ENCODE results near the gene CCBE1. TPM values are rescaled to one million over a fixed set of nuclear protein-coding genes. Genes with fewer than 3 reads are reported as not detected.

Gene CCBE1
- total RNA-seq, 4 donors from 2014 or later, result 0.18 to 2.8 (median 1.6) TPM

DNA sequence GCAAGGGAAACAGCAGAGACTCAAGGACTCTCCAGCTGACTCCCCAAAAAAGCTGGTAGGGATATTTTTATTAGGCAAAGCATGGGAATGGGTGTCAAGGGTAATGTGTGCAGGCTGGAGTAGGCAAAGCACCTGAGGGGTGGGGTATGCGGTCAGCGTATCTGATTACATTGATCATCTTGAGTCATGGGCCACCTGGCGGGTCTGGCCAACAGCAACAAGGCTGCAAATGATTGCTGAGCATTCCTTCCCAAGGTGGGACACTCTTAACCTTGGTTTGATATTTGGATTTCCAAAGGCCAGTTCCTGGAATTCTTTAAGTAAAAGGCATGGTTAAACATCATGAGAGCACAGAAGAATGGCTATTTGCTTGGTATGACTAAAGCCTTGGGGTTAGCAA lies 32.6 kb upstream of the CCBE1 start:
- no peak overlapping the region for H3K27ac ChIP-seq
- H3K36me3 ChIP-seq, result no peaks in the 10 kb centered on the region
- TF ChIP-seq POLR2A (IDR thresholded peaks at IDR 0.05), result no peak
- TF ChIP-seq, protein P1, sequence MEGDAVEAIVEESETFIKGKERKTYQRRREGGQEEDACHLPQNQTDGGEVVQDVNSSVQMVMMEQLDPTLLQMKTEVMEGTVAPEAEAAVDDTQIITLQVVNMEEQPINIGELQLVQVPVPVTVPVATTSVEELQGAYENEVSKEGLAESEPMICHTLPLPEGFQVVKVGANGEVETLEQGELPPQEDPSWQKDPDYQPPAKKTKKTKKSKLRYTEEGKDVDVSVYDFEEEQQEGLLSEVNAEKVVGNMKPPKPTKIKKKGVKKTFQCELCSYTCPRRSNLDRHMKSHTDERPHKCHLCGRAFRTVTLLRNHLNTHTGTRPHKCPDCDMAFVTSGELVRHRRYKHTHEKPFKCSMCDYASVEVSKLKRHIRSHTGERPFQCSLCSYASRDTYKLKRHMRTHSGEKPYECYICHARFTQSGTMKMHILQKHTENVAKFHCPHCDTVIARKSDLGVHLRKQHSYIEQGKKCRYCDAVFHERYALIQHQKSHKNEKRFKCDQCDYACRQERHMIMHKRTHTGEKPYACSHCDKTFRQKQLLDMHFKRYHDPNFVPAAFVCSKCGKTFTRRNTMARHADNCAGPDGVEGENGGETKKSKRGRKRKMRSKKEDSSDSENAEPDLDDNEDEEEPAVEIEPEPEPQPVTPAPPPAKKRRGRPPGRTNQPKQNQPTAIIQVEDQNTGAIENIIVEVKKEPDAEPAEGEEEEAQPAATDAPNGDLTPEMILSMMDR (IDR thresholded peaks at IDR 0.05), result no peak
- H3K4me1 ChIP-seq, result no peaks in the 10 kb centered on the region
- no peak overlapping the region for H3K4me3 ChIP-seq
- no peaks in the 10 kb centered on the region for H3K27me3 ChIP-seq
- H3K9me3 ChIP-seq, result no peaks in the 10 kb centered on the region
- DNase-seq, result no peak

DNA sequence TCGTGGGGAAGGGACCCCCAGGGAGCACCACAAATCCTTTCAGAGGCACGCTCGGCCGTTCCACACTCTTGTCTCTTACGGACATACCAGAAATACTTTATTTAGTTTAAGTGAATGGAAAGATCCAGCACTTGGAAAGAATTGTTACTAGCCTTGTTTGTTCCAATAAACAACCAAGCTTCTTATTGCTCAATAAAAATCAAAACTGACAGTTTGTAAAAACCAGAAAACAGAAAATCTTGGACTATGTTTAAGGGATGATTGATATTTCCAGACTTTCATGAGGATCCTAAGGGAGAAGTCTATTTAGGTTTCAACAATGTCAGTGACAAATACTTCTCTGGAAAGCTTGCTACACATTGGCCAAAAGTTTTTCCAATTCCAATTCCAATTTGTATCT lies 31.6 kb upstream of the CCBE1 start:
- Histone ChIP-seq H3K27me3 (no peaks in the 10 kb centered on the region), H3K4me3 (no peak overlapping the region), H3K9me3 (no peaks in the 10 kb centered on the region), H3K27ac (no peak overlapping the region), H3K36me3 (no peaks in the 10 kb centered on the region), H3K4me1 (no peaks in the 10 kb centered on the region)
- no peak for DNase-seq
- TF ChIP-seq, protein P1 (IDR thresholded peaks at IDR 0.05), result no peak
- TF ChIP-seq POLR2A (IDR thresholded peaks at IDR 0.05), result no peak

DNA sequence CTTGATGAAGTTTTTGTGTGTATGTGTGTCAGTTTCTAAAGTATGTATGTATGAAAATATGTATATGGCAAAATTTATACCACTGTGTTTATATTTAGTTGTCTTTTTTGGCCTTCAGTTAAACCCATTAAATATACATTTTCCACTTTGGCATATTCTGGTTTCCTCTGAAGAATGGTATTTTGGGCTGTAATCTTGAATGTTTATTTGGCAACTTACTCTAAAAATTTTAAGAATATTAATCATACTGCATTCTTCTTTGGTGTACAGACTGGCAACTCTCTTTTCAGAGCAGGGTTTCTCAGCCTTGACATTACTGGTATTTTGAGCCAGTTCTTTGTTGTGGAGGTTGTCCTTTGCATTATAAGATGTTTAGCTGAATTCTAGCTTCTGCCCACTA lies 27.9 kb upstream of the CCBE1 start:
- H3K9me3 ChIP-seq, result no peaks in the 10 kb centered on the region
- no peak overlapping the region for H3K4me3 ChIP-seq
- no peaks in the 10 kb centered on the region for H3K4me1 ChIP-seq
- no peaks in the 10 kb centered on the region for H3K36me3 ChIP-seq
- TF ChIP-seq, protein P1 (IDR thresholded peaks at IDR 0.05), result no peak
- no peak for TF ChIP-seq POLR2A (IDR thresholded peaks at IDR 0.05)
- H3K27ac ChIP-seq, result no peak overlapping the region
- H3K27me3 ChIP-seq, result no peaks in the 10 kb centered on the region
- DNase-seq, result no peak

DNA sequence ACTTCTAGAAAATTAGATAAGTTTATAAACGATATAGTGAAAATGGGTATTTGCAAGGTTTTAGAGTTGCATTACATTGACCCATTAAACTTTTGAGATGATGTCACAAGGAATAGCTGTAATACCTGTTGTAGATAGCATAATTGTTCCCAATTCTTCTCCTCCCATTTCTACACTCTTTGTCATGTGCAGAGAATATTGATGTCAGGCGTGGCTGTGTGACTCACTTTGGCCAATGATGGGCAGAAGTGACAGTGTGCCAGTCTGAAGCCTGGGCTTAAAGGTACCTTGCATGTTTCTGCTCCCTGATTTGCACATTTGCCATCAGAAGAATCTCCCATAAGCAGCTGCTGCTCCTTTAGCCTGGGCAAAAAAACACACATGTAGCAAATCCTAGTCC lies 26.9 kb upstream of the CCBE1 start:
- Histone ChIP-seq H3K4me1 (no peaks in the 10 kb centered on the region), H3K27me3 (no peaks in the 10 kb centered on the region), H3K27ac (no peak overlapping the region), H3K4me3 (no peak overlapping the region), H3K36me3 (no peaks in the 10 kb centered on the region), H3K9me3 (no peaks in the 10 kb centered on the region)
- no peak for TF ChIP-seq POLR2A (IDR thresholded peaks at IDR 0.05)
- TF ChIP-seq, protein P1 (IDR thresholded peaks at IDR 0.05), result no peak
- DNase-seq, result no peak

DNA sequence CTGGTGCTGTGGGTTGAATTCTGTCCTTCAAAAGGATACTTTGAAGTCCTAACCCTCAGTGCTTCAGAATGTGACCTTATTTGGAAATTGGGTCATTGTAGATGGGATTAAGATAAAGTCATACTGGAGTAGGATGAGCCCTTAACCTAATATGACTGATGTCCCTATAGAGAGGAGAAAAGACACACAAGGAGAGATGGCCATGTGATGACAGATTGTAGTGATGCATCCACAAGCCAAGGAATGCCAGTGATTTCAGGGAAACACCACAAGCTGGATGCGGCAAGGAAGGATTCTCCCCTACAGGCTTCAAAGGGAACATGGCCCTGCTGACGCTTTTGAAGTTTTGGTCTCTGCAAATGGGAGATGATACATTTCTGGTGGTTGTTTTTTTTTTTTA lies 24.7 kb upstream of the CCBE1 start:
- Histone ChIP-seq H3K9me3 (no peaks in the 10 kb centered on the region), H3K4me1 (no peaks in the 10 kb centered on the region), H3K36me3 (no peaks in the 10 kb centered on the region), H3K27me3 (no peaks in the 10 kb centered on the region), H3K4me3 (no peak overlapping the region), H3K27ac (no peak overlapping the region)
- no peak for DNase-seq
- TF ChIP-seq POLR2A (IDR thresholded peaks at IDR 0.05), result no peak
- TF ChIP-seq, protein P1 (IDR thresholded peaks at IDR 0.05), result no peak

DNA sequence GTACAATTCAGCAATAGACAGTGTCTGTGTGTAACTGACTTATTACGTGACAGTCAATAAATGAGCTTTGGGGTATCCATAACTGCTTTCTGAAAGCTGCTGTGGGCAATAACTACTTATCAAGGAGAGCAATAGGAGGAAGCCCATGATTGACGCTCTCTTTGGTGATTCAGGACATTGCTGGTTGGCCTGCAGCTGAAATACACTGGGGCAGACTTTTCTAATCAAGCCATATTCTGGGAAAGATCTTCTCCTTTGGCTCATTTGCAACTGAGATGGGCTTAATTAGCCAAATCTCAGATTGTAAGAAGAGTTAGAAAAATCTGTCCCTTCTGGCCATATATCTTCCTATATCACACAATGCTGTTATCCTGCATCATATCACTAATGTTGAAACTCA lies 24.0 kb upstream of the CCBE1 start:
- Histone ChIP-seq H3K36me3 (no peaks in the 10 kb centered on the region), H3K27ac (no peak overlapping the region), H3K27me3 (no peaks in the 10 kb centered on the region), H3K9me3 (no peaks in the 10 kb centered on the region), H3K4me1 (no peaks in the 10 kb centered on the region), H3K4me3 (no peak overlapping the region)
- no peak for DNase-seq
- no peak for TF ChIP-seq POLR2A (IDR thresholded peaks at IDR 0.05)
- TF ChIP-seq, protein P1 (IDR thresholded peaks at IDR 0.05), result no peak
